CD4-positive, alpha-beta T cell (primary cell): ENCODE results near the gene STIP1. TPM values are rescaled to one million over a fixed set of nuclear protein-coding genes. Genes with fewer than 3 reads are reported as not detected.

Experiments
- ATAC-seq: fragments of 200-7000 bp; cut with Tn5 transposase; one replicate; pipeline ENCODE4 v1.10.0; 2022; ENCODE audit warnings: mild to moderate bottlenecking; ENCODE audit not compliant: poor library complexity
- CTCF ChIA-PET: fragments of 350-600 bp; sonication (Branson Sonifier 250); formaldehyde crosslinking; loops from one replicate; lab custom pipeline; 2021; ENCODE audit warnings: antibody characterized with exemption, inconsistent platforms; lab: Charles Lee
- POLR2A ChIA-PET: fragments of 350-600 bp; sonication (Branson Sonifier 250); formaldehyde crosslinking; loops from one replicate; lab custom pipeline; 2021; ENCODE audit warnings: antibody characterized with exemption, inconsistent platforms; lab: Charles Lee
- DNase-seq, 14 experiments: peaks; one replicate each; pipeline ENCODE4 v3.0.0-alpha.2; 2013 to 2020; ENCODE audit warnings: mixed read lengths in 2 of 14
- H3K27ac ChIP-seq, 2 donors: one replicate each; pipeline versions ENCODE4 v1.5.1 to v1.7.0; 2013; ENCODE audit warnings: low read length in 2 of 2, low read depth in 1 of 2, mild to moderate bottlenecking in 1 of 2
- H3K27me3 ChIP-seq, 2 experiments: 1 replicate in 1 of 2; 2 replicates in 1 of 2; pipeline versions ENCODE4 v1.6.1 to v1.7.0; 2013; ENCODE audit warnings: low read length in 2 of 2, control low read depth in 1 of 2, mild to moderate bottlenecking in 1 of 2, moderate library complexity in 1 of 2; ENCODE audit not compliant: insufficient read depth in 2 of 2, control insufficient read depth in 1 of 2
- H3K36me3 ChIP-seq: one replicate; pipeline ENCODE4 v1.6.1; 2013; ENCODE audit warnings: low read length, control low read depth; ENCODE audit not compliant: insufficient read depth
- H3K4me1 ChIP-seq: one replicate; pipeline ENCODE4 v1.6.1; 2013; ENCODE audit warnings: low read length, control low read depth; ENCODE audit not compliant: insufficient read depth
- H3K4me3 ChIP-seq: one replicate; pipeline ENCODE4 v1.5.1; 2013; ENCODE audit warnings: mild to moderate bottlenecking, low read length, moderate library complexity
- H3K9me3 ChIP-seq, 2 experiments: 1 replicate in 1 of 2; 2 replicates in 1 of 2; pipeline versions ENCODE4 v1.6.1 to v1.7.0; 2013; ENCODE audit warnings: low read length in 2 of 2, mild to moderate bottlenecking in 2 of 2, control low read depth in 1 of 2, moderate library complexity in 1 of 2; ENCODE audit not compliant: control insufficient read depth in 1 of 2, insufficient read depth in 1 of 2
- H3K27ac Mint-ChIP-seq: one replicate; pipeline ENCODE4 v1.8.0; 2020; ENCODE audit warnings: mixed read lengths
- H3K27me3 Mint-ChIP-seq: one replicate; pipeline ENCODE4 v1.8.0; 2021; ENCODE audit warnings: mixed read lengths
- H3K36me3 Mint-ChIP-seq: one replicate; pipeline ENCODE4 v1.8.0; 2021; ENCODE audit warnings: low read depth, mixed read lengths
- H3K4me1 Mint-ChIP-seq: one replicate; pipeline ENCODE4 v1.8.0; 2021; ENCODE audit warnings: low read depth, mixed read lengths
- H3K4me3 Mint-ChIP-seq: one replicate; pipeline ENCODE4 v1.8.0; 2020; ENCODE audit warnings: mild to moderate bottlenecking, mixed read lengths
- H3K9me3 Mint-ChIP-seq: one replicate; pipeline ENCODE4 v1.8.0; 2020; ENCODE audit warnings: mixed read lengths
- intact Hi-C, 2 experiments: fragments of 100-400 bp; cut with DNase I in 1 of 2; cut with micrococcal nuclease in 1 of 2; formaldehyde crosslinking; loops; one replicate each; pipeline versions ENCODE4 v1.15.1 to v1.9.0; 2023 to 2025; cut with DNase I, micrococcal nuclease
- total RNA-seq, 174 experiments: library from RNA in 2 of 174; stranded (reverse) in 2 of 174; gene quantifications; one replicate each; pipeline ENCODE4 v1.2.3 and lab custom pipeline; 2021 to 2026
- TF ChIP-seq, protein P1 (sequence below): fragments of 200-600 bp; IDR thresholded peaks from one replicate; pipeline ENCODE4 v1.8.0; 2022; ENCODE audit warnings: antibody characterized with exemption, mild to moderate bottlenecking

The STIP1 gene
- total RNA-seq, 2 experiments from 2014 or later = 29.0 to 37.5 TPM

DNA sequence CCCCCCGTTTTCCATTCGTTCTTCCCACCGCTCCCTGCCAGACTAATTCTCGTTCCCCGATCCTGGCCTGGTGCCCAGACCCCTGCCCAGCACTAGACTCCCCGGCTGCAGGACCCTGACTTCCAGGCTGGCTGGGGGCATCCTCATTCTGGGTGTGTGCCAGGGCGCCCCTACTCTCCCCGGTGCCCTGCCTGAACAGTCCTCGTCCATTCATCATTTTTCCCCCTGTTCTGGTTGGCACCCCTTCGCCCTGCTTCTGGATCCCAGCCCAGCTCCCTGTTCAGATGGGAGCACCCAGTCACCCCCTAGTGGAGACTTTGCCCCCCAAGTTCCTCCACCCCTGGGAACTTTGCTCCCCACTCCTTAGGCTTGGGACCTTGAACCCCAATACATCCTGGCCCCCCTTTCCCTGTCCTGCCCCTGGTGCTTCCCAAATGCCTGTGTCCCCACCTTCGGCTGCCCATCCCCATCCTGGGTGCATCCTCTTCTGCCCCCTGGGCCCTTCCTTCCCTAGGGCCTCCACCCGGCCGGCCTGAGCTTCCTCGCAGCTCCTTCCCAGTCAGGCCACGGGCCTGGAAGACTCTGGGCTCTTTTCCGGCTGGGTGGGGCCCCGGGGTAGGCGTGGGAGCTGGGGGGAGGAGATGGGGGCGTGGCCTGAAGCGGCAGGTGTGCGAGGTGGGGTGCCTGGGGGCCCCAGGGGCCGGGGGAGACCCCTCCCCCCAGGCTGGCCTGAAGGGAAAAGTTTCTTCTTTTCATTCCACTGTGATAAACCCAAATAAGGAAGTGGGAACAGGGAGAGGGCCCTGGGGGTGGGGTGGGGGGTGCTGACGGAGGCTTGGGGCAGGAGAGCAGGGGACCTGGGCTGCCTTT is 66.3 kb downstream of the STIP1 start:
- H3K36me3 Mint-ChIP-seq = no peaks in the 10 kb centered on the region
- peaks cover 38% of the 10 kb centered on the region for H3K4me1 ChIP-seq
- intact Hi-C loops = loop anchor here (1.0 to 10.0 kb wide), 3 partner anchors 17 to 403 kb away; partner anchors contain the start of gene STIP1 (in 1 of the 2)
- POLR2A ChIA-PET = interaction anchor here (0.7 to 4.5 kb wide), 7 partner anchors 11 to 493 kb away, joined by 3 to 35 read pairs (median 6); partner anchors contain the start of genes FERMT3, FKBP2, NUDT22 and TRPT1
- peak in 2 of 14 experiments; percentile 40 to 49 for DNase-seq
- no peaks in the 10 kb centered on the region for H3K27me3 ChIP-seq
- no peaks in the 10 kb centered on the region for H3K9me3 ChIP-seq
- H3K36me3 ChIP-seq = peaks cover 4% of the 10 kb centered on the region
- CTCF ChIA-PET = interaction anchor here (0.9 to 4.7 kb wide), 14 partner anchors 9 to 66 kb away, joined by 3 to 56 read pairs (median 5); partner anchors contain the start of genes CATSPERZ, ESRRA, FERMT3 and FKBP2
- no peak overlapping the region for H3K27ac Mint-ChIP-seq
- H3K27me3 Mint-ChIP-seq = no peaks in the 10 kb centered on the region
- H3K27ac ChIP-seq = no peak overlapping the region
- peaks cover 20% of the 10 kb centered on the region for H3K4me1 Mint-ChIP-seq
- TF ChIP-seq, protein P1, sequence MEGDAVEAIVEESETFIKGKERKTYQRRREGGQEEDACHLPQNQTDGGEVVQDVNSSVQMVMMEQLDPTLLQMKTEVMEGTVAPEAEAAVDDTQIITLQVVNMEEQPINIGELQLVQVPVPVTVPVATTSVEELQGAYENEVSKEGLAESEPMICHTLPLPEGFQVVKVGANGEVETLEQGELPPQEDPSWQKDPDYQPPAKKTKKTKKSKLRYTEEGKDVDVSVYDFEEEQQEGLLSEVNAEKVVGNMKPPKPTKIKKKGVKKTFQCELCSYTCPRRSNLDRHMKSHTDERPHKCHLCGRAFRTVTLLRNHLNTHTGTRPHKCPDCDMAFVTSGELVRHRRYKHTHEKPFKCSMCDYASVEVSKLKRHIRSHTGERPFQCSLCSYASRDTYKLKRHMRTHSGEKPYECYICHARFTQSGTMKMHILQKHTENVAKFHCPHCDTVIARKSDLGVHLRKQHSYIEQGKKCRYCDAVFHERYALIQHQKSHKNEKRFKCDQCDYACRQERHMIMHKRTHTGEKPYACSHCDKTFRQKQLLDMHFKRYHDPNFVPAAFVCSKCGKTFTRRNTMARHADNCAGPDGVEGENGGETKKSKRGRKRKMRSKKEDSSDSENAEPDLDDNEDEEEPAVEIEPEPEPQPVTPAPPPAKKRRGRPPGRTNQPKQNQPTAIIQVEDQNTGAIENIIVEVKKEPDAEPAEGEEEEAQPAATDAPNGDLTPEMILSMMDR = no peak
- H3K9me3 Mint-ChIP-seq = no peaks in the 10 kb centered on the region
- ATAC-seq = no peak
- H3K4me3 Mint-ChIP-seq = peak overlapping the region; percentile 92
- peak overlapping the region; percentile 78 for H3K4me3 ChIP-seq

DNA sequence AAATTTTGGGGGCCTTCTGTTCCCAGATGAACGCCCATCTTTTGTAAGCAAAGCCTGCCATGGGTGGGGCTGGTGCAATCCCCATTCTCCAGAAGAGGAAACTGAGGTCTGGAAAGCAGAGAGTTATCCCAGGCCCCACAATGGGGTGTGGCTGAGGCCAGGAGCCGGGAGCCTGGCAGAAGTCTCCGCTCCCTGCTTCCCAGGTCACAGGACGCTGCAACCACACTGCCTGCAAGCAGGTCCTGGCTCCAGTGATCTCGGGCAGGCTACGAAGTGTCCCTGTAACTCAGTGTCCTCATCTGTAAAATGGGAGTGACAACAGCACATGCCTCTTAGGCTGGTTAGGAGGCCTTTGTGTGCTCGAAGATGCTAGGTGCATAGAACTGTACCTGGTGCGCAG is 67.1 kb downstream of the STIP1 start:
- peaks cover 31% of the 10 kb centered on the region for H3K4me1 ChIP-seq
- CTCF ChIA-PET = interaction anchor here (4.7 kb wide), 1 partner anchor 48 kb away, joined by 56 read pairs; the partner anchor contains the start of gene FERMT3
- POLR2A ChIA-PET = no interaction called here
- H3K27ac ChIP-seq = no peak overlapping the region
- no peak for DNase-seq
- H3K4me3 Mint-ChIP-seq = peak overlapping the region; percentile 45
- ATAC-seq = no peak
- H3K27ac Mint-ChIP-seq = no peak overlapping the region
- no peaks in the 10 kb centered on the region for H3K9me3 Mint-ChIP-seq
- no peaks in the 10 kb centered on the region for H3K27me3 ChIP-seq
- H3K4me3 ChIP-seq = no peak overlapping the region
- peaks cover 15% of the 10 kb centered on the region for H3K4me1 Mint-ChIP-seq
- intact Hi-C loops = loop anchor here in 1 of 2 experiments (5.0 to 10.0 kb wide), 2 partner anchors 66 to 402 kb away; partner anchors contain the start of gene STIP1
- peaks cover 4% of the 10 kb centered on the region for H3K36me3 ChIP-seq
- no peaks in the 10 kb centered on the region for H3K9me3 ChIP-seq
- H3K27me3 Mint-ChIP-seq = no peaks in the 10 kb centered on the region
- TF ChIP-seq, protein P1 = no peak
- H3K36me3 Mint-ChIP-seq = peaks cover 6% of the 10 kb centered on the region

DNA sequence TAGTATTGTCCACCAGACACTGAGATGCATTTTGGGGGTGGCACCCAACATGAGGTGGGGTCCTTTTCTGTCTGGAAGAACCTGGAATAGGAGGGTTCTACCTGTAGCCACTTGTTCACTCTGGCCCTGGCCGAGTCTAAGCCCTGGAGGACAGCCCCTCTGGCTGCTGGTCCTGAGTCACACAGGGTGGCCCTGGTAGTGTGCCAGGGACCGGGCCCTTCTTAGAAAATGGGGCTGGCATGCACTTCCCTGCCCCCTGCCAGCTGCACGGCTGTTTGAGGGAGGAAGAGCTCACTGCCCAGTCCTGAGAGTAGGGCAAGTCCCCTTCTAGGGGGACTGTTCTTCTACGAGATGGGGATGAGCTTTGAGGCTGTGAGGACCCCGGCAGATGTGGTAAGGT is 67.5 kb downstream of the STIP1 start:
- peaks cover 31% of the 10 kb centered on the region for H3K4me1 ChIP-seq
- TF ChIP-seq, protein P1 = no peak
- ChIA-PET POLR2A (no interaction called here), CTCF (interaction anchor here (0.6 kb wide), 1 partner anchor 51 kb away, joined by 3 read pairs; no protein-coding TSS in a partner anchor)
- no peak overlapping the region for H3K27ac ChIP-seq
- peak overlapping the region; percentile 45 for H3K4me3 Mint-ChIP-seq
- no peaks in the 10 kb centered on the region for H3K9me3 ChIP-seq
- H3K4me3 ChIP-seq = no peak overlapping the region
- peaks cover 7% of the 10 kb centered on the region for H3K36me3 Mint-ChIP-seq
- H3K4me1 Mint-ChIP-seq = peaks cover 12% of the 10 kb centered on the region
- DNase-seq (no peak), ATAC-seq (no peak)
- H3K27me3 ChIP-seq = no peaks in the 10 kb centered on the region
- H3K9me3 Mint-ChIP-seq = no peaks in the 10 kb centered on the region
- H3K36me3 ChIP-seq = peaks cover 7% of the 10 kb centered on the region
- no peak overlapping the region for H3K27ac Mint-ChIP-seq
- intact Hi-C loops = loop anchor here in 1 of 2 experiments (5.0 to 10.0 kb wide), 2 partner anchors 66 to 401 kb away; partner anchors contain the start of gene STIP1
- H3K27me3 Mint-ChIP-seq = no peaks in the 10 kb centered on the region

Other genes with a start within 250 kb of the STIP1 start
- gene NAA40, start 247.2 kb upstream of the STIP1 start, total RNA-seq = 10 to 100 TPM; 11.8 to 14.0 TPM
- 100 to 1,000 TPM in 1 of 2 experiments, 10 to 100 TPM in 1; 89.1 to 105 TPM for gene COX8A, start 211.6 kb upstream of the STIP1 start, total RNA-seq
- 10 to 100 TPM; 57.5 to 60.0 TPM for gene OTUB1, start 199.7 kb upstream of the STIP1 start, total RNA-seq
- gene FLRT1, start 150.2 kb upstream of the STIP1 start, total RNA-seq = not detected
- gene MACROD1, start 20.1 kb upstream of the STIP1 start, total RNA-seq = 1 to 10 TPM; 6.0 to 6.3 TPM
- gene FERMT3, start 20.6 kb downstream of the STIP1 start, total RNA-seq = 10 to 100 TPM; 55.8 to 61.1 TPM
- gene TRPT1, start 40.0 kb downstream of the STIP1 start, total RNA-seq = 10 to 100 TPM; 11.3 to 11.5 TPM
- 10 to 100 TPM; 26.8 to 26.9 TPM for gene NUDT22, start 40.1 kb downstream of the STIP1 start, total RNA-seq
- 10 to 100 TPM; 35.9 to 37.9 TPM for gene DNAJC4, start 44.4 kb downstream of the STIP1 start, total RNA-seq
- 10 to 100 TPM; 39.7 to 48.7 TPM for gene VEGFB, start 48.4 kb downstream of the STIP1 start, total RNA-seq
- 10 to 100 TPM; 11.2 to 14.6 TPM for gene FKBP2, start 54.9 kb downstream of the STIP1 start, total RNA-seq
- 10 to 100 TPM; 17.1 to 21.0 TPM for gene PPP1R14B, start 60.8 kb downstream of the STIP1 start, total RNA-seq
- 1 to 10 TPM; 2.5 to 2.7 TPM for gene PLCB3, start 65.4 kb downstream of the STIP1 start, total RNA-seq
- 10 to 100 TPM; 22.5 to 23.0 TPM for gene BAD, start 98.5 kb downstream of the STIP1 start, total RNA-seq
- 10 to 100 TPM; 13.8 to 16.6 TPM for gene GPR137, start 99.7 kb downstream of the STIP1 start, total RNA-seq
- gene KCNK4, start 105.1 kb downstream of the STIP1 start, total RNA-seq = under 1 TPM in 1 of 2 experiments, not detected in 1; 0.14 TPM
- not detected for gene CATSPERZ, start 114.2 kb downstream of the STIP1 start, total RNA-seq
- gene ESRRA, start 119.4 kb downstream of the STIP1 start, total RNA-seq = 10 to 100 TPM; 10.9 to 12.0 TPM
- gene TRMT112, start 131.4 kb downstream of the STIP1 start, total RNA-seq = 10 to 100 TPM; 70.5 to 71.4 TPM
- 10 to 100 TPM; 31.7 to 33.1 TPM for gene PRDX5, start 131.9 kb downstream of the STIP1 start, total RNA-seq
- gene CCDC88B, start 154.0 kb downstream of the STIP1 start, total RNA-seq = 100 to 1,000 TPM; 107 to 112 TPM
- gene RPS6KA4, start 173.0 kb downstream of the STIP1 start, total RNA-seq = 1 to 10 TPM; 7.3 to 9.2 TPM